SK-N-SH (cell line): ENCODE results near the gene RRAD. TPM values are rescaled to one million over a fixed set of nuclear protein-coding genes. Genes with fewer than 3 reads are reported as not detected.

Source experiments
- CTCF ChIA-PET: fragments of 300-600, 350-600 bp; formaldehyde crosslinking; extraction: SDS; loops from one replicate; lab custom pipeline; 2021; lab: Yijun Ruan, JAX
- POLR2A ChIA-PET: fragments of 350-600 bp; sonication (Branson Sonifier 250); formaldehyde crosslinking; extraction: SDS; loops from one replicate; lab custom pipeline; 2020; ENCODE audit warnings: antibody characterized with exemption, inconsistent platforms; lab: Yijun Ruan, JAX
- DNase-seq: peaks from one replicate; pipeline ENCODE4 v3.0.0; 2012
- H2AFZ ChIP-seq: fragments of 200-600 bp; sonication (generic); 2 replicates; pipeline ENCODE4 v1.8.1; 2016; ENCODE audit warnings: antibody characterized with exemption, mild to moderate bottlenecking, low read depth
- H3F3A ChIP-seq: fragments of 200-600 bp; sonication (generic); replicated peaks from 2 replicates; pipeline ENCODE3; 2016; ENCODE audit warnings: antibody characterized with exemption, mild to moderate bottlenecking; ENCODE audit not compliant: insufficient read depth
- H3K27ac ChIP-seq, 2 experiments: fragments of 200-500 bp in 1 of 2; fragments of 200-600 bp in 1 of 2; sonication (Bioruptor generic) in 1 of 2; sonication (generic), shearing (Covaris generic) in 1 of 2; 2 replicates each; pipeline versions ENCODE4 v1.5.1 to v1.6.1; 2014 to 2016; ENCODE audit warnings: low read depth in 2 of 2, inconsistent platforms in 1 of 2, low read length in 1 of 2, mild to moderate bottlenecking in 1 of 2, mixed read lengths in 1 of 2
- H3K27me3 ChIP-seq: fragments of 200-600 bp; sonication (generic), shearing (Covaris generic); 2 replicates; pipeline ENCODE4 v1.6.1; 2016; ENCODE audit warnings: mixed run types; ENCODE audit not compliant: insufficient read depth
- H3K36me3 ChIP-seq, 2 experiments: fragments of 200-500 bp in 1 of 2; fragments of 200-600 bp in 1 of 2; sonication (Bioruptor generic) in 1 of 2; sonication (generic) in 1 of 2; replicated peaks in 1 of 2; 2 replicates each; pipeline versions ENCODE3 to v1.5.1; 2014 to 2016; ENCODE audit warnings: low read length in 1 of 2, mild to moderate bottlenecking in 1 of 2; ENCODE audit not compliant: insufficient read depth in 2 of 2, control insufficient read depth in 1 of 2
- H3K4me1 ChIP-seq, 2 experiments: fragments of 200-500 bp in 1 of 2; fragments of 200-600 bp in 1 of 2; sonication (Bioruptor generic) in 1 of 2; sonication (generic), shearing (Covaris generic) in 1 of 2; 2 replicates each; pipeline versions ENCODE4 v1.5.1 to v1.6.1; 2014 to 2016; ENCODE audit warnings: low read depth in 1 of 2, low read length in 1 of 2, mixed run types in 1 of 2; ENCODE audit not compliant: insufficient read depth in 2 of 2, control insufficient read depth in 1 of 2
- H3K4me2 ChIP-seq: fragments of 200-600 bp; sonication (generic), shearing (Covaris generic); 2 replicates; pipeline ENCODE4 v1.6.1; 2017; ENCODE audit warnings: mixed run types
- H3K4me3 ChIP-seq, 2 experiments: fragments of 200-500 bp in 1 of 2; fragments of 200-600 bp in 1 of 2; sonication (Bioruptor generic) in 1 of 2; sonication (generic), shearing (Covaris generic) in 1 of 2; 2 replicates each; pipeline versions ENCODE4 v1.5.1 to v1.8.1; 2014 to 2016; ENCODE audit warnings: low read depth in 2 of 2, inconsistent platforms in 1 of 2, low read length in 1 of 2, mild to moderate bottlenecking in 1 of 2, mixed read lengths in 1 of 2, moderate library complexity in 1 of 2
- H3K79me2 ChIP-seq: fragments of 200-600 bp; sonication (generic); 2 replicates; pipeline ENCODE4 v1.8.1; 2017; ENCODE audit warnings: mild to moderate bottlenecking; ENCODE audit not compliant: insufficient read depth
- H3K9ac ChIP-seq: fragments of 200-600 bp; sonication (generic); 2 replicates; pipeline ENCODE4 v1.6.1; 2017; ENCODE audit warnings: mixed run types
- H3K9me2 ChIP-seq: fragments of 200-600 bp; sonication (generic); 2 replicates; pipeline ENCODE4 v1.6.1; 2017; ENCODE audit warnings: mixed run types
- H3K9me3 ChIP-seq: fragments of 200-600 bp; sonication (generic); 2 replicates; pipeline ENCODE4 v1.6.1; 2017; ENCODE audit warnings: mixed run types, mild to moderate bottlenecking, moderate library complexity
- H4K20me1 ChIP-seq: fragments of 200-600 bp; sonication (generic); 2 replicates; pipeline ENCODE4 v1.6.1; 2017; ENCODE audit warnings: mild to moderate bottlenecking, mixed run types; ENCODE audit not compliant: insufficient read depth
- CHD2 ChIP-seq: fragments of 150-350 bp; IDR thresholded peaks from 2 replicates; pipeline ENCODE4 v1.6.1; 2018; ENCODE audit warnings: low read length; ENCODE audit not compliant: partially characterized antibody
- FOXJ3 ChIP-seq: sonication (generic); formaldehyde crosslinking; IDR thresholded peaks from 2 replicates; pipeline ENCODE4 v1.5.1; 2020; ENCODE audit warnings: mild to moderate bottlenecking, missing genetic modification reagents
- GATA2 ChIP-seq: sonication (generic); formaldehyde crosslinking; IDR thresholded peaks from 2 replicates; pipeline ENCODE4 v1.5.0; 2020; ENCODE audit warnings: mild to moderate bottlenecking, missing genetic modification reagents
- JUND ChIP-seq: IDR thresholded peaks from 2 replicates; pipeline ENCODE4 v1.4.0; 2012
- NFIC ChIP-seq: IDR thresholded peaks from 2 replicates; pipeline ENCODE4 v1.4.0; 2012; ENCODE audit warnings: borderline replicate concordance
- POLR2AphosphoS5 ChIP-seq: IDR thresholded peaks from 2 replicates; pipeline ENCODE4 v1.6.1; 2012; ENCODE audit warnings: low read depth, low read length
- RFX5 ChIP-seq: IDR thresholded peaks from 2 replicates; pipeline ENCODE4 v1.6.1; 2012; ENCODE audit warnings: mild to moderate bottlenecking, improper control_type of control experiment, low read length
- SIN3A ChIP-seq: IDR thresholded peaks from 2 replicates; pipeline ENCODE4 v1.6.1; 2012; ENCODE audit warnings: low read depth, mild to moderate bottlenecking, low read length, moderate library complexity, borderline replicate concordance
- TCF12 ChIP-seq: IDR thresholded peaks from 2 replicates; pipeline ENCODE4 v1.4.0; 2012
- TEAD4 ChIP-seq: IDR thresholded peaks from 2 replicates; pipeline ENCODE4 v1.4.0; 2012; ENCODE audit warnings: mild to moderate bottlenecking, borderline replicate concordance; ENCODE audit not compliant: insufficient read depth
- YY1 ChIP-seq: IDR thresholded peaks from 2 replicates; pipeline ENCODE4 v1.4.0; 2012; ENCODE audit warnings: low read depth, mild to moderate bottlenecking
- WGBS: methylation state at CpG from one replicate; pipeline ENCODE4 v1.1.6; 2017; ENCODE audit warnings: low lambda C conversion rate; 5-methylcytosine and 5-hydroxymethylcytosine counted together
- polyA plus RNA-seq, 3 experiments: library from polyadenylated mRNA; depleted of rRNA; stranded (reverse); fragments of >200 nt; gene quantifications; 2 replicates each; pipeline ENCODE4 v1.2.3, GENCODE V29; 2012
- TF ChIP-seq, protein P1 (sequence below): fragments of 200-600 bp; sonication (generic); IDR thresholded peaks from 2 replicates; pipeline ENCODE4 v1.6.1; 2017; ENCODE audit warnings: antibody characterized with exemption, mild to moderate bottlenecking, moderate library complexity
- TF ChIP-seq, protein P2 (sequence below): fragments of 150-350 bp; IDR thresholded peaks from 2 replicates; pipeline ENCODE4 v1.6.1; 2016; ENCODE audit warnings: mild to moderate bottlenecking, low read depth, low read length
- TF ChIP-seq, protein P3 (sequence below): IDR thresholded peaks from 2 replicates; pipeline ENCODE4 v1.6.1; 2012; ENCODE audit warnings: mild to moderate bottlenecking, low read depth, low read length, moderate library complexity
- TF ChIP-seq, protein P4 (sequence below): IDR thresholded peaks from 2 replicates; pipeline ENCODE4 v1.4.0; 2012; ENCODE audit warnings: low read depth

The RRAD gene
- polyA plus RNA-seq, 1 of the 3 experiments (the other 2 are of a cell fraction) = 9.3 TPM

DNA sequence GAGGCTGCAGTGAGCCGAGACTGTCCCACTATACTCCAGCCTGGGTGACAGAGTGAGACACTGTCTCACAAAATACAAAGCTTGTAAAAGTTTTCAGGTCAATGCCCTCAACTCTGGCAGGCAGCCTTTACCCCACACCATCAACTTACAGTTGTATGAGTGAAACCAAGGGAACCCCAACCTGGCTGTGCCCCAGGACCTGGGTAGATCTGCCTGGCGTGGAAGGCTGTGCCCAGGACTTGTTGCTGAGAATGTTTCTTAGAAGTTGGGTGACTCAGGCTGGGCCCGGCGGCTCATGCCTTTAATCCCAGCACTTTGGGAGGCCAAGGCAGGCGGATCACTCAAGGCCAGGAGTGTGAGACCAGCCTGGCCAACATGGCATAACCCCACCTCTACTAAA lies 43.5 kb upstream of the RRAD start:
- Histone ChIP-seq H3K79me2 (no peaks in the 10 kb centered on the region), H3K9ac (no peak overlapping the region), H3K4me1 (peaks cover 0 to 6% of the 10 kb centered on the region in 2 experiments; a peak in 1 of 4 replicates), H3F3A (no peaks in the 10 kb centered on the region), H3K4me3 (no peak overlapping the region)
- TF ChIP-seq JUND (no peak), POLR2AphosphoS5 (no peak), YY1 (no peak), GATA2 (CRISPR knock-in tag) (no peak), NFIC (no peak), TEAD4 (no peak), FOXJ3 (no peak), TCF12 (no peak), SIN3A (no peak), CHD2 (no peak), RFX5 (no peak)
- TF ChIP-seq, protein P1, sequence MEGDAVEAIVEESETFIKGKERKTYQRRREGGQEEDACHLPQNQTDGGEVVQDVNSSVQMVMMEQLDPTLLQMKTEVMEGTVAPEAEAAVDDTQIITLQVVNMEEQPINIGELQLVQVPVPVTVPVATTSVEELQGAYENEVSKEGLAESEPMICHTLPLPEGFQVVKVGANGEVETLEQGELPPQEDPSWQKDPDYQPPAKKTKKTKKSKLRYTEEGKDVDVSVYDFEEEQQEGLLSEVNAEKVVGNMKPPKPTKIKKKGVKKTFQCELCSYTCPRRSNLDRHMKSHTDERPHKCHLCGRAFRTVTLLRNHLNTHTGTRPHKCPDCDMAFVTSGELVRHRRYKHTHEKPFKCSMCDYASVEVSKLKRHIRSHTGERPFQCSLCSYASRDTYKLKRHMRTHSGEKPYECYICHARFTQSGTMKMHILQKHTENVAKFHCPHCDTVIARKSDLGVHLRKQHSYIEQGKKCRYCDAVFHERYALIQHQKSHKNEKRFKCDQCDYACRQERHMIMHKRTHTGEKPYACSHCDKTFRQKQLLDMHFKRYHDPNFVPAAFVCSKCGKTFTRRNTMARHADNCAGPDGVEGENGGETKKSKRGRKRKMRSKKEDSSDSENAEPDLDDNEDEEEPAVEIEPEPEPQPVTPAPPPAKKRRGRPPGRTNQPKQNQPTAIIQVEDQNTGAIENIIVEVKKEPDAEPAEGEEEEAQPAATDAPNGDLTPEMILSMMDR = no peak
- TF ChIP-seq, protein P2, sequence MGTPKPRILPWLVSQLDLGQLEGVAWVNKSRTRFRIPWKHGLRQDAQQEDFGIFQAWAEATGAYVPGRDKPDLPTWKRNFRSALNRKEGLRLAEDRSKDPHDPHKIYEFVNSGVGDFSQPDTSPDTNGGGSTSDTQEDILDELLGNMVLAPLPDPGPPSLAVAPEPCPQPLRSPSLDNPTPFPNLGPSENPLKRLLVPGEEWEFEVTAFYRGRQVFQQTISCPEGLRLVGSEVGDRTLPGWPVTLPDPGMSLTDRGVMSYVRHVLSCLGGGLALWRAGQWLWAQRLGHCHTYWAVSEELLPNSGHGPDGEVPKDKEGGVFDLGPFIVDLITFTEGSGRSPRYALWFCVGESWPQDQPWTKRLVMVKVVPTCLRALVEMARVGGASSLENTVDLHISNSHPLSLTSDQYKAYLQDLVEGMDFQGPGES = no peak
- TF ChIP-seq, protein P3, sequence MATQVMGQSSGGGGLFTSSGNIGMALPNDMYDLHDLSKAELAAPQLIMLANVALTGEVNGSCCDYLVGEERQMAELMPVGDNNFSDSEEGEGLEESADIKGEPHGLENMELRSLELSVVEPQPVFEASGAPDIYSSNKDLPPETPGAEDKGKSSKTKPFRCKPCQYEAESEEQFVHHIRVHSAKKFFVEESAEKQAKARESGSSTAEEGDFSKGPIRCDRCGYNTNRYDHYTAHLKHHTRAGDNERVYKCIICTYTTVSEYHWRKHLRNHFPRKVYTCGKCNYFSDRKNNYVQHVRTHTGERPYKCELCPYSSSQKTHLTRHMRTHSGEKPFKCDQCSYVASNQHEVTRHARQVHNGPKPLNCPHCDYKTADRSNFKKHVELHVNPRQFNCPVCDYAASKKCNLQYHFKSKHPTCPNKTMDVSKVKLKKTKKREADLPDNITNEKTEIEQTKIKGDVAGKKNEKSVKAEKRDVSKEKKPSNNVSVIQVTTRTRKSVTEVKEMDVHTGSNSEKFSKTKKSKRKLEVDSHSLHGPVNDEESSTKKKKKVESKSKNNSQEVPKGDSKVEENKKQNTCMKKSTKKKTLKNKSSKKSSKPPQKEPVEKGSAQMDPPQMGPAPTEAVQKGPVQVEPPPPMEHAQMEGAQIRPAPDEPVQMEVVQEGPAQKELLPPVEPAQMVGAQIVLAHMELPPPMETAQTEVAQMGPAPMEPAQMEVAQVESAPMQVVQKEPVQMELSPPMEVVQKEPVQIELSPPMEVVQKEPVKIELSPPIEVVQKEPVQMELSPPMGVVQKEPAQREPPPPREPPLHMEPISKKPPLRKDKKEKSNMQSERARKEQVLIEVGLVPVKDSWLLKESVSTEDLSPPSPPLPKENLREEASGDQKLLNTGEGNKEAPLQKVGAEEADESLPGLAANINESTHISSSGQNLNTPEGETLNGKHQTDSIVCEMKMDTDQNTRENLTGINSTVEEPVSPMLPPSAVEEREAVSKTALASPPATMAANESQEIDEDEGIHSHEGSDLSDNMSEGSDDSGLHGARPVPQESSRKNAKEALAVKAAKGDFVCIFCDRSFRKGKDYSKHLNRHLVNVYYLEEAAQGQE = no peak
- TF ChIP-seq, protein P4, sequence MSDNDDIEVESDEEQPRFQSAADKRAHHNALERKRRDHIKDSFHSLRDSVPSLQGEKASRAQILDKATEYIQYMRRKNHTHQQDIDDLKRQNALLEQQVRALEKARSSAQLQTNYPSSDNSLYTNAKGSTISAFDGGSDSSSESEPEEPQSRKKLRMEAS = no peak
- TF ChIP-seq, all 33 proteins: peak for 0
- Histone ChIP-seq H3K27me3 (no peaks in the 10 kb centered on the region), H4K20me1 (no peaks in the 10 kb centered on the region), H2AFZ (no peak overlapping the region), H3K27ac (no peak overlapping the region), H3K36me3 (no peaks in the 10 kb centered on the region), H3K9me3 (no peaks in the 10 kb centered on the region), H3K9me2 (no peaks in the 10 kb centered on the region), H3K4me2 (no peak overlapping the region)
- POLR2A ChIA-PET = no interaction called here
- CTCF ChIA-PET = interaction anchor here (0.8 to 9.1 kb wide), 8 partner anchors 8 to 135 kb away, joined by 3 to 71 read pairs (median 5); partner anchors contain the start of gene CES3
- no peak for DNase-seq
- 89% methylated on average over 4 of the region's 5 CpGs for WGBS
